Effector memory CD4-positive, alpha-beta T cell (primary cell): Measurements from ENCODE around the gene SLC4A8.

Source experiments
- DNase-seq, 3 donors: peaks; one replicate each; pipeline ENCODE4 v3.0.0-alpha.2; 2020
- H3K27ac ChIP-seq: 2 replicates; pipeline ENCODE4 v1.7.0; 2013; ENCODE audit warnings: mild to moderate bottlenecking, low read length, moderate library complexity; ENCODE audit not compliant: insufficient read depth, poor library complexity, severe bottlenecking
- H3K27me3 ChIP-seq: replicated peaks from 2 replicates; pipeline ENCODE4 v1.7.0; 2013; ENCODE audit warnings: mild to moderate bottlenecking, low read length; ENCODE audit not compliant: insufficient read depth, control insufficient read depth, poor library complexity, severe bottlenecking
- H3K36me3 ChIP-seq: 2 replicates; pipeline ENCODE4 v1.7.0; 2013; ENCODE audit warnings: mild to moderate bottlenecking, low read length, moderate library complexity; ENCODE audit not compliant: control insufficient read depth, insufficient read depth
- H3K4me1 ChIP-seq: 2 replicates; pipeline ENCODE4 v1.7.0; 2013; ENCODE audit warnings: low read length, mild to moderate bottlenecking; ENCODE audit not compliant: control insufficient read depth, insufficient read depth, poor library complexity, severe bottlenecking
- H3K4me3 ChIP-seq: 2 replicates; pipeline ENCODE4 v1.7.0; 2013; ENCODE audit warnings: low read length, low read depth, mild to moderate bottlenecking; ENCODE audit not compliant: insufficient read depth, poor library complexity, severe bottlenecking
- H3K9me3 ChIP-seq: 2 replicates; pipeline ENCODE4 v1.7.0; 2013; ENCODE audit warnings: mild to moderate bottlenecking, low read length, moderate library complexity; ENCODE audit not compliant: control insufficient read depth

The SLC4A8 gene

DNA sequence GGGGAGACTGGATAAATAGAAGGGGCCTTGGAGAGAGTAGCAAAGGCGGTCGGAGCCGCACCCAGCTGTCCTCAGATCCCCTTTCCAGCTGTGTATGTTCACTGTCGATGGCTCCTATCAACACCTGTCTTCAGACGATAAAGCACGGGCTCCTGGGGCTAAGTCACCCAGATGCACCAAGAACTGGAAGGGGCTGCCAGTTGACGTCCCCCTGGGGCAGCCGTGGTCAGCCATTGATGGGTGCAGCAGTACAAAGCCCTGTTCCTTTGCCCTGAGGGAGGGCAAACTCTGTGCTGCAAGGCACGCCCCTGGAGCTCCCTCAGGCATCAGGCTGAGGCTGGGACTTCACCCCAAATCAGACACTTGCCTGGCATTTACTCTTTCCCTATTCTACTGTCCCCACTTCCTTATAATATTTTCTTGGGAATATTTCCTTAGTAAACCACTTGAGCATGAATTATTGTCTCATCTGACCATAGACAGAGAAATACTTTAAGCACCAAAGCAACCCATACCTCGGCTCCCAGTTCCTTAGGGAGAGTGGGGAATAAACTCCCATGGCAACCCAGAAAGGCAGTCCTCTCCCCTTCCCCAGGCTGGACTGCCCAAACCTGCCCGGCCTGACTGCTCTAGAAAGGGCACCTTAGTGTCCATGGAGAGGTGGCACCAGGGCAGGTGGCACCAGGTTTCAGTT is 106.8 kb downstream of the SLC4A8 start:
- H3K9me3 ChIP-seq = no peaks in the 10 kb centered on the region
- no peaks in the 10 kb centered on the region for H3K4me1 ChIP-seq
- no peak for DNase-seq
- H3K36me3 ChIP-seq = no peaks in the 10 kb centered on the region
- H3K4me3 ChIP-seq = no peak overlapping the region
- H3K27ac ChIP-seq = no peak overlapping the region
- H3K27me3 ChIP-seq = no peaks in the 10 kb centered on the region

DNA sequence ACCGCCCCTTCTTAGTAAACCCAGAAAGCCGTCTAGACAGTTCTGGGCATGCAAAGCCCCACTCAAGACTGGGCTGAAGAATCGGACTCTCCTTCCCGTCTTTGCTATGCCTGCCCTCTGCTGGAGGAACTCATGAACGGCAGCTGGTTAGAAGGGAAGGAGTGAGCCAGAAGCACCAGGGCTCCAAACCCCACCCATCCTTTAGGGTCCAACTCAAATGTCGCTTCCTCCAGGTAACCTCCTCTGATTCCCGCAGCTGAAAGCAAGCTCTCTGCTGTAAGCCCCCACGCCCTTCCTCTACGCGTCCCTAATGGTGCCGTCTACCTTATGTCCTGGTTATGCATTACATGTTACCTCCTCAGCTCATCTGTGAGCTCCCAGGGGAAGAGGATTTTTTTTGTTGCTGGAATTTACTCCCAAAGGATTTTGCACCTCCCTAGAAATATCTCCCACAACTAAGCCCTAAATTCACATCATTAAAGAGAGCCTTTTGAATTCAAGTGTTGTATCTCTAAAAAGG is 107.4 kb downstream of the SLC4A8 start:
- Histone ChIP-seq H3K9me3 (no peaks in the 10 kb centered on the region), H3K36me3 (no peaks in the 10 kb centered on the region), H3K4me3 (no peak overlapping the region), H3K27ac (no peak overlapping the region), H3K4me1 (no peaks in the 10 kb centered on the region), H3K27me3 (no peaks in the 10 kb centered on the region)
- peak; percentile 40 to 51 (median 49) for DNase-seq

DNA sequence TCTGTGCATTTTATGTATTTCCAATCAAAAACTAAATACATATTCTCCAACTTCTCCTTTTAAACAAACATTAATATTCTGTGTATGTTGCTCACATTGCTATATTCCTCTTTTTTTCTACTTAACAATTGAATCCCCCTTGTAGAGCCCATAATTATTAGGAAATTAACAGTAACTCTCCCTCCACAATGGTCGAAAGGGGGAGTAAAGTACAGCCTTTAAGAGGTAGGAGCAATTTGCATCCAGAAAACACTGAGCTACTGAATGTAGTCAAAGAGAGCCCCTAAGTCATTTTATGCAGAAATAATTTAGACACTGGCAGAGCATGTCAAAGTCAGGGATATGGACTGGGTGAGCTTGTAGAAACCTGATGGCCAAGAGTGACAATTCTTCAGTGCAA is 109.2 kb downstream of the SLC4A8 start:
- no peak overlapping the region for H3K4me3 ChIP-seq
- H3K36me3 ChIP-seq = no peaks in the 10 kb centered on the region
- no peak for DNase-seq
- H3K27ac ChIP-seq = no peak overlapping the region
- H3K9me3 ChIP-seq = no peaks in the 10 kb centered on the region
- H3K4me1 ChIP-seq = no peaks in the 10 kb centered on the region
- no peaks in the 10 kb centered on the region for H3K27me3 ChIP-seq

DNA sequence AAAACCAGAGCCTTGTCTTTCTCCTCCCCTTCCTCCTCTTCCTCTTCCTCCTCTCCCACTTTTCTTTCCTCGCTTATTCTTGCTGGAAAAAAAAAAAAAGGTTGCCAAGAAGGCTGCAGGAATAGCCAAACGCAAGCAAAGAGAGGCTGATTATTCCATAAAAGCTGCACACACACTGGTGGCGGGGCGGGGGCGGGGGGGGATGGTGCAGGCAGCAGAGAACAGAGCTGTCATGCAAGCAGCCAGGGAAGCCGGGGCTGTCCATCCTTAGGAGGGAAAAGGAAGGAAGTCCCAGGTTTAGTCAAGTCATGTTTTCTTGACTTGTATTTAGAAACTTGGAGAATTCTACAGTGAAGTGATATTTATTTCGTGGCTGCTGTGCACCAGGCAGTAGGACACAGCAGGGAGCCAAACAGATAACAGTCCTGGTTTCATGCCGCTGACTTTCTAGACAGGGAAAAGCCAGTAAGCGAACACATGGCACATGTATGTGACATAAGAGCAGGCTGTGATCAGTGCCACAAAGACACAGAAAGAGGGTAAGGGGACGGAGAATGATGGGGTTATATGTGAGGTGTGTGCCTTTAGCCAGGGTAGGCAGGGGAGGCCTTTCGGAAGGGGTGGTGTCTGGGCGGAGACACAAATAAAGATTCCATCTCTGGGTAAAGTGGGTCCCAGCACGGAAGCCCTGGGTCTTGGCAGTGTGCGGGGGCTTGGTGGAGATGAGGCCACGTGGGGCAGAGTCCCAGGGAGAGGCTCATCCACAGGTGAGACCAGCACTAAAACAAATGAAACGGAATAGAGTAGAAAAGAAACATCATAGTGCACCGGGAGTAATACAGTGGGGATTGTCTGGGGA is 109.8 kb downstream of the SLC4A8 start:
- Histone ChIP-seq H3K9me3 (no peaks in the 10 kb centered on the region), H3K27ac (no peak overlapping the region), H3K4me1 (no peaks in the 10 kb centered on the region), H3K4me3 (no peak overlapping the region), H3K36me3 (no peaks in the 10 kb centered on the region), H3K27me3 (no peaks in the 10 kb centered on the region)
- no peak for DNase-seq

DNA sequence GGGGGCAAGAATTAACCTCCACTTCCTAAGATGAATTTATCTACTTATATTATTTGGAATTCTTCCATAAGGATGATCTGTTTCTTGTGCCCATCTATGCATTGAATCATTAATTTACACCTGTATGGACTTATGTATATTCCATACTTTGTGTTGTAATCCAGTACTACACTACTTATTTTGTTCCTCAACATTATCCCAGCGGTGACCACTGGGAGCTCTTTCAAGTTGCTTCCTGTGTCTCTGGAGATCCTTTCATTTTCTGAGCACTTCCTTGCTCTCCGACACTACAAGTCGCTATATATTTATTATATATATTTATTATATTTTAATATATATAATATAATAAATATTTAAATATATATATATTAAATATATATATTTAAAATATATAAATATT is 111.5 kb downstream of the SLC4A8 start:
- no peaks in the 10 kb centered on the region for H3K36me3 ChIP-seq

DNA sequence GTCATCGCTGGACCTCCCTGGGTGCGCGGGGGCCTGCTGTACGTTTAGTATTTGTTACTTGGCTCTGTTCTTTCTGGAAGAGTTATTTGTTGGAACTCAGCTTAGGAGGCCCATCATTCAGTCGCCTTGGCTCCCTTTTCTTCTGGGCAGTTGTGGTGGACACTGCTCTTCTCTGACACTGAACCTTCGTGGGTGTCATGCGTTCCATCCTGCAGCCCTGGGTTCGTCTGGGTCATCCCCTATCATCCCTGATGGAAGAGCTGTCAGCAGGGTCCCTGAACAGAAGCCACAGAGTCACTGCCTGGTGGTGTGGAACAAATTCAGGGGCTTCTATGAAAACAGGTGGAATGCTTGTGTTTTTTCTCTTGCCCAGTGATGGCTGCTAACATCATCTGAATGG is 113.5 kb downstream of the SLC4A8 start:
- DNase-seq = no peak
- no peaks in the 10 kb centered on the region for H3K4me1 ChIP-seq
- H3K27me3 ChIP-seq = no peaks in the 10 kb centered on the region
- no peaks in the 10 kb centered on the region for H3K9me3 ChIP-seq
- no peaks in the 10 kb centered on the region for H3K36me3 ChIP-seq
- no peak overlapping the region for H3K27ac ChIP-seq
- no peak overlapping the region for H3K4me3 ChIP-seq

More for the DNA sequence above, 111.5 kb downstream of the SLC4A8 start:
- no peak for DNase-seq
- Histone ChIP-seq H3K9me3 (no peaks in the 10 kb centered on the region), H3K4me1 (no peaks in the 10 kb centered on the region), H3K4me3 (no peak overlapping the region), H3K27ac (no peak overlapping the region), H3K27me3 (no peaks in the 10 kb centered on the region)

DNA sequence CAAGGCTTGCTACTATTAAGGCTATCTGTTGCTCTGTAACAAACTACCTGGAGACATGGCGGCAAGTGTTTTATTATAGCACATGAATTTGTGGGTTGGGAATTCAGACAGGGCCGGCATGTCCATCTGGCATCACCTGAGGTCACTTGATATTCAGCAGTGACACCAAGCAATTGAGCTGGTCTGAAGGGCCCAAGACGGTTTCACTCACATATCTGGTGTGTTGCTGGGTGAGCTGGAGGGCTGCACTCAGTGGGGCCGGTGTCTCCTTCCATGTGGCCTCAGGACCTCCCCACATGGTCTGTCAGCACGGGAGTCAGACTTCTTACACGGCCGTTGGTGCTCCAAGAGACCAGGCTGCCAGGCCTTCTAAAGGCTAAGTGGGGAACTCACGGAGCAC is 114.0 kb downstream of the SLC4A8 start:
- no peaks in the 10 kb centered on the region for H3K27me3 ChIP-seq
- no peak overlapping the region for H3K27ac ChIP-seq
- no peaks in the 10 kb centered on the region for H3K36me3 ChIP-seq
- no peak for DNase-seq
- H3K4me1 ChIP-seq = no peaks in the 10 kb centered on the region
- H3K9me3 ChIP-seq = no peaks in the 10 kb centered on the region
- no peak overlapping the region for H3K4me3 ChIP-seq

DNA sequence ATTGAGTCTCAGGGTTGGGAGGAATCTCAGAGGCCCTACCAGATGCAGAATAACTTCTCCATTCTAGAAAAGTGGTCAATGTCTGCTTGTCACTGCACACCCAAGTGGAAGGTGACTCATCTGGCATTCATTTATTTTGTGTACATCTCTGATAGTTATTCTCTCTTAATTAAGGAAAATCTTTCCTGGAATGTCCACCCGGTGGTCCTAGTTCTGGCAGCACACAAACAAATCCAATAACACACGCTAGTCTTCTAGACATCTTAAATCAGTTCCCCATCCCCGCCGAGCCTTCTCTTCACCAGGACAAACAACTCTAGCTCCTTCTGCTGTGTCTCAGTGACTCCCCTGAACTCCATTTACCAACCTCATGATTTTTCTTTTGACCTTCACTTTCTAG is 116.4 kb downstream of the SLC4A8 start:
- H3K27ac ChIP-seq = no peak overlapping the region
- no peaks in the 10 kb centered on the region for H3K36me3 ChIP-seq
- no peaks in the 10 kb centered on the region for H3K4me1 ChIP-seq
- DNase-seq = no peak
- H3K9me3 ChIP-seq = no peaks in the 10 kb centered on the region
- H3K4me3 ChIP-seq = no peak overlapping the region
- no peaks in the 10 kb centered on the region for H3K27me3 ChIP-seq

DNA sequence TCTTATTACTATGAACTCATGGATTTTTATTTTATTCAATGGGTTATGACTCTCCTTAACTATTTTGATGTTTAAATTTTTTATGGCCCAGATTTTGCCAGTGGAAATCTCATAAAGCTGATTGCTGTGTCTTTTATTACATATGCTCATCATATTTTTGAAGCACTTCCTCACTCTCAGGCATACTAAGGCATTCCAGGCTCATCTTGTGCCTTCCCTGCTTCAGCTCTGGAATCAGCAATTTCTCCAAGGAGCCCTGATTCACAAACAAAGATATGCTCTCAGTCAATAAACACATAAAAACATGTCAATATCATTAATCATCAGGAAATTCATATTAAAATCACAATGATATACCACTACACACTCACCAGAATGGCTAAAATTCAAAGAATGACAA is 121.5 kb downstream of the SLC4A8 start:
- Histone ChIP-seq H3K27me3 (no peaks in the 10 kb centered on the region), H3K9me3 (no peaks in the 10 kb centered on the region), H3K4me1 (no peaks in the 10 kb centered on the region), H3K4me3 (no peak overlapping the region), H3K27ac (no peak overlapping the region), H3K36me3 (no peaks in the 10 kb centered on the region)
- no peak for DNase-seq

DNA sequence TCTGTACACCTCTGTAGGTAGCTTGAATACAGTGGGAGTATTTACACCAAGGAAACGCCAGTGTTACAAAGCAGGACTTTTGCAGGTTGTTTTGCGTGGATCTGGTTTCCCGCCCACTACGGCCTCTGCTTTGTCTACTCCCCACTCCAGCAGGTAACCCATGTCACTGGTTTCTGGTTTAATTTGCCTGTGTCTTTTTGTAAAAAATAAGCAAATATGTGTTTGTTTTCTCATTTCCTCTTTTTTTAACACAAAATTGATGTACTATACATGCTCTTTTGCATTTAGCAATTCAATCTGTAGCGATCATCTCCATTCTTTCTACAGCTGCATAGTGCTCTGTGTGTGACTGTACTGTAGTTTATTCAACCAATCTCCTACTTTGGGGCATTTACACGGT is 123.0 kb downstream of the SLC4A8 start:
- DNase-seq = no peak
- no peaks in the 10 kb centered on the region for H3K36me3 ChIP-seq
- H3K4me1 ChIP-seq = no peaks in the 10 kb centered on the region
- no peak overlapping the region for H3K4me3 ChIP-seq
- no peak overlapping the region for H3K27ac ChIP-seq
- H3K27me3 ChIP-seq = no peaks in the 10 kb centered on the region
- no peaks in the 10 kb centered on the region for H3K9me3 ChIP-seq
